ENCODE measurements around the gene RGL2.

- TF ChIP-seq CTCF (conservative IDR thresholded peaks at IDR 0.05; ENCODE audit: low read length) (no peak), EZH2phosphoT487 (IDR thresholded peaks at IDR 0.05; ENCODE audit: borderline replicate concordance) (no peak)
Measured at GRCh38 chr6:33271117-33271467, 27.6 kb downstream of the RGL2 start.

Data from Loucy (cell line).